NCI-H446 treated with DMSO at 0.1 percent for 48 hours (cell line): Measurements from ENCODE around the gene HLA-G.
"Not testable (repeated sequence)": the region's sequence is repeated elsewhere in the genome, so short reads cannot be mapped to it uniquely, and the experiment has no call there.

Experiments used
- DNase-seq: peaks from one replicate; lab custom pipeline; 2025; lab: John Stamatoyannopoulos, UW

The HLA-G gene

DNA sequence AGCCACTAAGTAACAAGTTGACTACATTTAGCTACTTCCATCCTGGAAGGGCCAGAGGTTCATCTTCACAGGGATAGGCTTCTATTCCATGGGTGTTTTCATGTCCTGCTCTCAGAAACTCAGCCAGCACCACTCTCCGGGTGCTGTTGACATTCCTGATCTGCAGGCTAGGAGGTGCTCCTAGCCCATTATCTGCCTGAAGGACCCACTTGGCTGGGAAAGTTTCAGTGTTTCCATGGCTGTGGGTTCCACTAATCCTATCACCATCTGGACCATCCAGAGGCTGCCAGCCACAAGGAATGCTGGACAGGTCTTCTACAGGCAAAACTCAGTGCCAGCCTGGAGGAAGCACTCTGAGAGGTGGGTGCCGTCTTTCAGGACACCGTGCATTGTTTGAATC, 45.2 kb downstream of the HLA-G start:
- no peak for DNase-seq

DNA sequence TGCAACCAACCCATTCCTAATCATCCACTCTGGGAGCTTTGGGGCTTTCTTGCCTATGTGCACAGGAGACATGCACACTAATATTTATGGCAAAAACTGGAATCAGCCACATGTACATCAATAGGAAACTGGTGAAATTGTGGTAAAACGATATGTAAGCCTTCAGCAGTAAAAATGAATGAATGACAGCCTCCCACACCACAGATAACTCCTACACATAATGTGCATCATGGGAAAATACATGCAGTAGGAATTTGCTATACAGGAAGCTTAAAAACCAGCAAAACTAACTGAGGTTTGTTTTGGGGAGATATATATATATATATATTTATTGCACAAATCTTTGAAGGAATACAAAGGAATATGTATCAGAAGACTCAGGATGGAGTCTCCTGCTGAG, 47.6 kb downstream of the HLA-G start:
- DNase-seq = no peak

GRCh38 chr6:29875734-29876133, 48.1 kb downstream of the HLA-G start:
- not testable (repeated sequence) for DNase-seq
